ENCODE data around the gene MTHFD1L.

MTHFD1L gene

GRCh38 chr6:150866147-150866990 is 867 bp downstream of the MTHFD1L start:
- DNase-seq, result peak; percentile 91

DNA sequence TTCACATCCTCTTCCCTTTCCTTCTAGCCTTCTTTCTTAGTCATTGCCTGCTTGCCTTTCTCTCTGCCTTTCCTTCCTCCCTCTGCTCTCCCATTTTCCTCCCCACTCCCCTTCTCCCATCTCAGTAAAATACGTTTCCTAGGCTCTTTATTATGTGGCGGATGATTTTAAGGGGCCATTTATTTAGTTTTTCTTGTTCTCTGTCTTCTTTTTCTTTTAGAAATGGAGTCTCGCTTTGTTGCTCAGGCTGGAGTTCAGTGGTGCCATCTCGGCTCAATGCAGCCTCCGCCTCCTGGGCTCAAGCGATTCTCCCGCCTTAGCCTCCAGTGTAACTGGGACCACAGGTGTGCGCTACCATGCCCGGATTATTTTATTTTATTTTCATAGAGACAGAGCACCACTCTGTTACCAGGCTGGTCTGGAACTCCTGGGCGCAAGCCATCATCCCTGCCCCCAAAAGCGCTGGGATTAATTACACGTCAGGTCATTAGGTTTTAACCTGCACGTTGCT is 1.5 kb downstream of the MTHFD1L start:
- DNase-seq, result no peak

- no peak for DNase-seq
These were observed 3.3 kb downstream of the MTHFD1L start for GRCh38 chr6:150868759-150869158.

DNA sequence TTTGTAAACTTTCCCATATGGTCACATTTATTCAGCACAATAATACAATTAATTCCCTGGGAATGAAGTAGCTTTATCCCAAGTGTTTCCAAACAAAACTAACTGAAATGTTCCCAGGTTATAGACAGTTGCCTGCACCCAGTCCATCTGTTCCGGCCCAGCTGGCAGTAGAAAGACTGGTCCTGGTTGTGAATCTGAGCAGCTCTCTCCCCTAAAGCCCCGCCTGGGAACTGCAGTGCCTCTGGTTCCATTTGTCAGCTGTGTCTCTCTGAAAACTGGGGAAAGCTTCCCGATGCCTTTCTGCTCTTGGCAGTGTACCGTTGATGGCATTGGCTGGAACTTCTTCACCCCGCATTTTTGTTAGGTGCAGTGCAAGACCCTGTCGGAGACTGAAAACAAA is 8.7 kb downstream of the MTHFD1L start:
- DNase-seq, result no peak

GRCh38 chr6:150875841-150876240 is 10.3 kb downstream of the MTHFD1L start:
- no peak for DNase-seq

DNA sequence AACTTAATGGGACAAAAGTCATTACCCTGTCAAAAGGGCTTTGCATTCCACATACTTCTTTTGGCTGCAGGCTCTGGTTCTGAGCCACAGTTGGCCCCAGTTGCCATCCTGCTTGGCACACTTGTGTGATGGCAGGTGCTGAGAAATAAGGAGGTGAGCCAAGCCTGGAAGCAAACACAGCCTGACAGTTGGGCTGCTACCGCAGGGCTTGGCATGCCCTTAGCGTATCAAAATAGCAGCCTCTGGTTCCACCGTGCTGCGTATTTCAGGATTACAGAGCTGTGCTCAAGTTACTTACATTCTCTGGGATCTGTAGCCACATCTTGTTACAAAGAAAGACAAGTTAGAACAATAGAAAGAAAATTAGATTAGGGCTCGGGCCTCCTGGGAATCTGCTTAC is 11.1 kb downstream of the MTHFD1L start:
- DNase-seq, result no peak

- no peak for DNase-seq
These were observed 12.4 kb downstream of the MTHFD1L start for GRCh38 chr6:150877928-150878327.

GRCh38 chr6:150878347-150879213 is 13.1 kb downstream of the MTHFD1L start:
- DNase-seq, result no peak

GRCh38 chr6:150880336-150880735 is 14.8 kb downstream of the MTHFD1L start:
- DNase-seq, result no peak

DNA sequence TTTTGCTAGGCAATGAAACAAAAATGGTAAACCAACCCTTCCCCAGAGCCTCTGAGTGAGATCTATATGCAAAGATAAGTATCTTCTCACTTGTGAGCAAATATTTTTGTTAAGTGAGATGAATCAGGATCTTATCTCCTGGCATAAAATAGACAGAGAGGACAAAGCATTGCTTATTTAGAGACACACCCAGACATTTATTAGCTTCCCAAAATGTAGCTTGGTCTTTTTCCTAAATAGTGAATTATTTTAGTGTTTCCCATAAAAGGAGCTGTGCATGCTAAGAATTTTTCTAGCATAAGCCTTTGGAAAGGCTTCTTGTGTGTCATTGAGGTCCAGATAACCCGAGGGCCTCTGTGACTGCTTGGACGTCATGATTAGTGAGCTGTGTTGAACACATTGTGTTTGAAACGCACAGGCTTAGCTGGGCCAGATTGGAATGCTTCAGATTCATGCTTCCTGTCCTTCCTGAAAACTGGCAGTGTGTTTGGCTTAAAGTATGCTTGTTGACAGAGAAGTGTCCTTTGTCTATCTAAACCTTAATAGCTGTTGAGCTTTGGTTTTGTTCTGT is 16.5 kb downstream of the MTHFD1L start:
- DNase-seq, result no peak

DNA sequence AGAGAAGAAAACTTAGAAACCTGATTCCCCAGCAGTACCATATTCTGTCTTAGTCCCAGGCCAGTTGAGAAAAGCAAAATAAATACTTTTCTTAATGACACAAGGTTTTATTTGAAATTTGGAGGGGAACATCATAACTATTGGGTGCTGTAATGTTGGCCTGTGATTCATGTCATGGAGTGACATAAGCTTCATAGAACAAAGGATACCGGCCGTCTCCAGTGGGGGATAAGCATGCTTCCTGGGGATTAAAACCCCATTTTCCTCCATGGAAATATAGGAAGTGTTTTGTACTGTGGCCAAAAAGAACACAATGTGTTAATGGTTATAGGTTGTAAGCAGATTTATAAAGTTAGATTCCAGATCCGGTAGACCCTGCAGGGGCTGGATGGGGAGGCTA is 18.0 kb downstream of the MTHFD1L start:
- DNase-seq, result no peak

DNA sequence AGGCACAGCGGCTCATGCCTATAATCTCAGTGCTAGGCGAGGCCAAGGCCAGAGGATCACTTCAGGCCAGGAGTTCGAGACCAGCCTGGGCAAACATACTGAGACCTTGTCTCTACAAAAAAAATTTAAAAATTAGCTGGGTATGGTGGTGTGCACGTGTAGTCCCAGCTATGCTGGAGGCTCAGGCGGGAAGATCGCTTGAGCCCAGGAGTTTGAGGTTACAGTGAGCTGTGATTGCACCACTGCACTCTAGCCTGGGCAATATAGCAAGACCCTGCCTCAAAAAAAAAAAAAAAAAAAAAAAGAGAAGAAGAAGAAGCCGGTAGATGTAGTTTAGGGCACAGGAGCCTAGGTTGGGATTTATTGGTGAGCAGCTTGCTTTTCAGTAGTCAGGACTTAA is 20.7 kb downstream of the MTHFD1L start:
- DNase-seq, result no peak

GRCh38 chr6:150887978-150888563 is 22.6 kb downstream of the MTHFD1L start:
- no peak for DNase-seq

DNA sequence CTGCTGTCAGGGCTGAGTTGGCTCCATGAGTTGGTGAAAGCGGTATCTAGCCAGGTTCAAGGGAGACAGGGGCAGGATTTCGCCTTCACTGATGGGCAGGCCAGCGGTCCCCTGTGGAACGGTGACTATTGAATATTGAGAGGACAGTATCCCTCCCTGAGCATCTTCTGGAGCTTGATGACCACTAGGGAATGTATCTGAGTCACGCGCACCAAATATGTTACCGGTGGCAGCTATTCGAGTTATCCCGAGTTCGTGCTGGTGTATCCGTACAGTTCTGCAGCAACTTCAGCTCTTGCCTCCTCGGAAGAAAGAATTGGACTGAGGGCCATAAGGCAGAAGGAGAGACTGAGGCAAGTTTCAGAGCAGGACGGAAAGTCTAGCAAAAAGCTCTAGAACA is 24.8 kb downstream of the MTHFD1L start:
- DNase-seq, result no peak

DNA sequence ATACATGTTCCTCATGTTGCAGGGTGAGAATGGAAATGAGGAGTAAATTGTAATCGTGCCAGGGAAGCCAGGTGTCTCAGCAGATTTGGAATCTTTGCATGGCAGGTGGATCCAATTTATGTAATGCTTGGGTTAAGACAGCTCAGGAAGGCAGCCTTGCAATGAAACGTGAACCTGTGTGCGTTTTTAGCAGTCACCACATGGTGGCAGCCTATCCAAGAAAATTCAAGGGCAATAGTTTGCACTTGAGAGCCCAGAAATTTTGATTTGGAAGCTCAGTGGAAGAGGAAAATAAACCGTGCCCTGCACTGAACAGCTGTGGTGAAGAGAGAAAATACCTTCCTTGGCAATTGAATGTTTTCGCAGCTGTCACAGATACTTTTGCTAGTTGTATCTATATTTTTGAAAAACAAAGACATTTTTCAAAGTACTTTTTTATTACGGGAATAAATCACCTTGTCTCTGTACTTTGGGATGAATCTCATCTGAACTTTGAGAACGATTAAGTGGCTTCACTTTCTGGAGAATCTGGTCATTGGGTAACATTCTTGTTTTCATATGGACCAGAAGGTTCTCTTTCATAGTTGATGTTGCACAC is 26.5 kb downstream of the MTHFD1L start:
- DNase-seq, result peak; percentile 76

GRCh38 chr6:150894191-150894744 is 28.8 kb downstream of the MTHFD1L start:
- no peak for DNase-seq

- DNase-seq, result no peak
These were observed 29.5 kb downstream of the MTHFD1L start for GRCh38 chr6:150894935-150895552.

GRCh38 chr6:150895928-150896632 is 30.6 kb downstream of the MTHFD1L start:
- DNase-seq, result no peak

GRCh38 chr6:150897400-150897943 is 32.0 kb downstream of the MTHFD1L start:
- DNase-seq, result no peak

DNA sequence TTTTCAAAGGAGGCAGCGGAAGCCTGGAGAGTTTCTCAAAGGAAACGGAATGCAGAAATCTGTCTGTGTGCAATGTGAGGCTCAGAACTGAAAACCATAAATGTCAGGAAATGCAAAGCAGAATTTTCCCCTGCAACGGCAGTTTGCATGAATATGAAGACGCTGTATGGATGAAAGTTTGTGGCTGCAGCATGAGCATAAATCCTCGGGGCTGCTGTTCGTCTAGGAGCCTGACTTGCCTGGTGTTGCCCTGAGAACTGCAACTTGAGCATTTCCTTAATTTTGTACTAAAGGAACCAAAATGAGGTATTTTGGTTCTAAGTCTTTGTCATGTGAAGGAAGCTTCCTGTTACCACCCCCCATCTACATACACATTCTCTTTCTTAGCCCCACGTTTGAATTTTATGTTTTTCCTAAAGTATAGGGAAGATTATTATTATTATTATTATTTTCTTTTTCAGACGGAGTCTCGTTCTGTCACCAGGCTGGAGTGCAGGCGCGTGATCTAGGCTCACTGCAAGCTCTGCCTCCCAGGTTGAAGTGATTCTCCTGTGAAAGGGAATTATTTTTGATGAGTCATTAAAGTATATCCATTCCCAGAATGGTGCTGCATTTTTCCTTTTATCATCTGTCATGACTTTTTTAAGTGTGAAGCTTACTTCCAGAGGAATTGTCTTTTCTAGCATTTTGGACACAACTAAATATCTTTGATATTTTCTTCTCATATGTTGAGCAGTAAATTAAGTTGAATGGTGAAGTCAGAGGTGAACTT is 33.1 kb downstream of the MTHFD1L start:
- DNase-seq, result no peak
